Neutrophil (primary cell): ENCODE data around the gene FOXD3.

ENCODE experiments used
- H3K27ac ChIP-seq: fragments of 200-600 bp; sonication (generic); 2 replicates; pipeline ENCODE4 v1.5.1; 2016; ENCODE audit warnings: mild to moderate bottlenecking, moderate library complexity
- H3K27me3 ChIP-seq: fragments of 200-600 bp; sonication (generic); 2 replicates; pipeline ENCODE4 v1.6.0; 2016; ENCODE audit warnings: mild to moderate bottlenecking
- H3K36me3 ChIP-seq: fragments of 200-600 bp; sonication (generic); 2 replicates; pipeline ENCODE4 v1.5.1; 2017
- H3K4me1 ChIP-seq, 2 experiments: fragments of 200-600 bp in 1 of 2; sonication (generic) in 1 of 2; 1 replicate in 1 of 2; 2 replicates in 1 of 2; pipeline versions ENCODE4 v1.5.1 to v1.6.1; 2013 to 2016; ENCODE audit warnings: low read depth in 1 of 2, low read length in 1 of 2, mild to moderate bottlenecking in 1 of 2, moderate library complexity in 1 of 2; ENCODE audit not compliant: control insufficient read depth in 1 of 2, insufficient read depth in 1 of 2
- H3K4me3 ChIP-seq, 2 experiments: fragments of 200-600 bp in 1 of 2; sonication (generic) in 1 of 2; 1 replicate in 1 of 2; 2 replicates in 1 of 2; pipeline ENCODE4 v1.5.1; 2013 to 2016; ENCODE audit warnings: low read depth in 1 of 2, low read length in 1 of 2, mild to moderate bottlenecking in 1 of 2, moderate library complexity in 1 of 2
- H3K9me3 ChIP-seq: fragments of 200-600 bp; sonication (generic); 2 replicates; pipeline ENCODE4 v1.5.1; 2016
- TF ChIP-seq, protein P1 (sequence below): fragments of 200-600 bp; sonication (generic); IDR thresholded peaks from 2 replicates; pipeline ENCODE4 v1.5.1; 2016; ENCODE audit warnings: antibody characterized with exemption

FOXD3 gene

DNA sequence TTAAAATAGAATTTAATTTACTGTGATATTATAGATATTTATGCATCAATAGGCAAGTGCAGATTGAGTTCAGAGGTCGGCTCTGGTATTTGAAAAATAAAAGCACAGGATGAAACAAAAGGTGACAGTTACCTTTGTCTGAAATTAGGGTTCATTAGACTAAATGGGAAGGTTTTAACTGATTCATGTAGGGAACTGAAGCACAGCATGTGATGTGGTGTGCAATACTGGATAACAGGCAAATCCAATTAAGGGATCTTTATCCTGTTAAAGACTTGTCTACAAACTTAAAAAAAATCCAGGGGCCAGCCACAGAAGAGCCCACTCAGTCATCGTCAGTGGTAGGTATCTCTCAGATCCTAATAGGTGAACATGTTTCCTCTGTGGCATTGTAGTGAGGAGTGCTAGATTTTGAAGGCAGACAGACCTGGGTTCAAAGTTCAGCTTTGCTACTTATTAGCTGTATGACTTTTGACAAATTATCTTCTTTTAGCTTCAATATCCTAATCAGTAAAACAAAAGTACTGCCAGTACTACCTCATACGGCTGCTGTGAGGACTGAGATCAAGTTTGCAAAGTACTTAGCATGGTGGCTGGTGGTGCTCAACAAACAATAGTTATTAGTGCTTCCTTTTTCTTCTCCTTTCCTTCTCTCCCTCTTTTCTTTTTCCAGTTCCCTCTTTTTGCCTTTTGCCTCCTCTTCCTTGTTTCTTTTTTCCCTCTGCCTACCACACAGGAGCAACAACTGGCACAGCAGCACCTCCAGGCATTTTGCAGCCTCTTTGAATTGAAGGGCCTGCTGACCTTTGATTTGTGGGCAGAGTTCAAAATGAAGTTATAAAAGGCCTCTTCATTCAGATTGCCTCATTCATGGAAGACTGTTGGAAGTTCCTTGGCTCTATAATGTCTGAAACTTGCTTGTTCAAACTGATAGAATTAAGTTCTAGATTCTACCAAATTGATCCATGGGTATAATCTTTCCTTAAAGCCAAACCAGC, 44.9 kb upstream of the FOXD3 start:
- no peaks in the 10 kb centered on the region for H3K9me3 ChIP-seq
- H3K27ac ChIP-seq: no peak overlapping the region
- peaks cover 40% of the 10 kb centered on the region for H3K27me3 ChIP-seq
- H3K4me3 ChIP-seq: no peak overlapping the region
- H3K4me1 ChIP-seq: no peaks in the 10 kb centered on the region
- TF ChIP-seq, protein P1, sequence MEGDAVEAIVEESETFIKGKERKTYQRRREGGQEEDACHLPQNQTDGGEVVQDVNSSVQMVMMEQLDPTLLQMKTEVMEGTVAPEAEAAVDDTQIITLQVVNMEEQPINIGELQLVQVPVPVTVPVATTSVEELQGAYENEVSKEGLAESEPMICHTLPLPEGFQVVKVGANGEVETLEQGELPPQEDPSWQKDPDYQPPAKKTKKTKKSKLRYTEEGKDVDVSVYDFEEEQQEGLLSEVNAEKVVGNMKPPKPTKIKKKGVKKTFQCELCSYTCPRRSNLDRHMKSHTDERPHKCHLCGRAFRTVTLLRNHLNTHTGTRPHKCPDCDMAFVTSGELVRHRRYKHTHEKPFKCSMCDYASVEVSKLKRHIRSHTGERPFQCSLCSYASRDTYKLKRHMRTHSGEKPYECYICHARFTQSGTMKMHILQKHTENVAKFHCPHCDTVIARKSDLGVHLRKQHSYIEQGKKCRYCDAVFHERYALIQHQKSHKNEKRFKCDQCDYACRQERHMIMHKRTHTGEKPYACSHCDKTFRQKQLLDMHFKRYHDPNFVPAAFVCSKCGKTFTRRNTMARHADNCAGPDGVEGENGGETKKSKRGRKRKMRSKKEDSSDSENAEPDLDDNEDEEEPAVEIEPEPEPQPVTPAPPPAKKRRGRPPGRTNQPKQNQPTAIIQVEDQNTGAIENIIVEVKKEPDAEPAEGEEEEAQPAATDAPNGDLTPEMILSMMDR: no peak
- no peaks in the 10 kb centered on the region for H3K36me3 ChIP-seq

DNA sequence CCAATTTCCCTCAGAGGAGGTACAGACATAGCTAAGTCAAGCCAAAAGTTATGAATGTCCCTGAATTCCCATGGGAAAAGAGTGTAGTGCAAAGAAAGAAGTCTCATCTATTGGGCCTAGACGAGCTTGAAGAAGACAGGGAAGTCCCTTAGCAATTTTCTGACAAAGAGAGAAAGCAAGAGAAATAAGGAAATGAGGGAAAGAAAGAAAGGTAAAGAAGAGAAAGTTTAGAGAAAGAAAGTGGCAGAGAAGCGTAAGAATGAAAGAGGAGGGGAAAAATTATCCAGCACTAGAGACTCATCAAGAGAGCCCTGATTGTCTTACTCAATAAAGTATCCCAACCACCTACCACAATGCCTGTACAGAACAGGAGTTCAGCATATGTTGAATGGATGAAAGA, 40.6 kb upstream of the FOXD3 start:
- Histone ChIP-seq H3K27me3 (peaks cover under 1% of the 10 kb centered on the region), H3K4me1 (no peaks in the 10 kb centered on the region)

DNA sequence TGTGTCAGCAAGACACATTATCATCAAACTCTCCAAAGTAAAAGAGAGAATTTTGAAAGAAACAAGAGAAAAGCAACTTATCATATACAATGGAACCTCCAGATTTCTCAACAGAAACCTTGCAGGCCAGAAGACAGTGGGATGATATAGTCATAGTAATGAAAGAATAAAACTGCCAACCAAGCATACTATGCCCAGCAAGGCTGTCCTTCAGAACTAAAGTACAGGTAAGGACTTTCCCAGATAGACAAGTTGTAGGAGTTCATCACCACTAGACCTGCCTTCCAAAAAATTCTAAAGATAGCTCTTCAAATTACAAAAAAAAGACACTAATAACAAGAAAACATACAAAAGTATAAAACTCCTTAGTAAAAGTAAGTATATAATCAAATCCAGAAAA, 33.2 kb upstream of the FOXD3 start:
- H3K27me3 ChIP-seq: peaks cover 6% of the 10 kb centered on the region
- H3K4me1 ChIP-seq: no peaks in the 10 kb centered on the region
- H3K4me3 ChIP-seq: no peak overlapping the region
- TF ChIP-seq, protein P1: no peak
- H3K27ac ChIP-seq: no peak overlapping the region
- H3K9me3 ChIP-seq: no peaks in the 10 kb centered on the region
- no peaks in the 10 kb centered on the region for H3K36me3 ChIP-seq

More for the DNA sequence above, 40.6 kb upstream of the FOXD3 start:
- TF ChIP-seq, protein P1: no peak
- Histone ChIP-seq H3K4me3 (no peak overlapping the region), H3K36me3 (no peaks in the 10 kb centered on the region), H3K9me3 (no peaks in the 10 kb centered on the region), H3K27ac (no peak overlapping the region)

DNA sequence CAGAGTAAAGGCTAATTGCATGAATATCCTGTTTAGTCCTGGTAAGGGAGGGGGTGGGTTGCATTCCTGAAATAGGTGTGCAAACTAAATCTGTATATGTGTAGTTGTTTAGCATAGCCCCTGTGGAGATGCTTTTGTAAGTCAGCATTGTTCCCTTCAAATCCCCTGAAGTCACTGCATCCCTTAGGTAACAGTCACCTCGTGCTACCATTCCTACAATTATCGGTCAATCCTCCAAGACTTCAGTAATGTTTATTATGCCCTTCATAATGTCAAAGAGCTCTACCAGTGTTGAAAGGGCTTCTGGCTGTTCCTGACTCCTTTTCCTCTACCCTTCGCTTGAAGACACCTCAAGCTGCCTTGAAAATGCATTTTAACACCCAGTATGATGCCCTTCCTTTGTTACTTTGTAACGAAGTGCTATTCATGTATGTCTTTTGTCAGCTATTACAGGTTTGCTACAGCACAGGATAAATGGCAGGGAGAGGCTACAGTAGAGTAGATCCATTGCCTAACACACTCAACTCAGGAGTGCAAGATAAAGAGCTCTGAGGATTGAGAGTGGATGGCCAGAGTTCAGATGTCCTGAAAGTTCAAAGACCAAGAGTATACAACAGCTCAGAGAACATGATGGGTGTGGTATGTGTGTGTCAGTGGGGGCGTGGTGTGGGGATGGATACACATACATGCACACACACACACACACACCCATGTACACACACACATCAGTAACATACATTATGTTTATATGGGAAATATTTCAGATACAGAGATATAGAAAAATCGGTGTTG, 27.4 kb upstream of the FOXD3 start:
- TF ChIP-seq, protein P1: no peak
- H3K9me3 ChIP-seq: no peaks in the 10 kb centered on the region
- H3K36me3 ChIP-seq: no peaks in the 10 kb centered on the region
- H3K4me1 ChIP-seq: no peaks in the 10 kb centered on the region
- H3K27me3 ChIP-seq: peaks cover 44% of the 10 kb centered on the region
- no peak overlapping the region for H3K27ac ChIP-seq
- H3K4me3 ChIP-seq: no peak overlapping the region

DNA sequence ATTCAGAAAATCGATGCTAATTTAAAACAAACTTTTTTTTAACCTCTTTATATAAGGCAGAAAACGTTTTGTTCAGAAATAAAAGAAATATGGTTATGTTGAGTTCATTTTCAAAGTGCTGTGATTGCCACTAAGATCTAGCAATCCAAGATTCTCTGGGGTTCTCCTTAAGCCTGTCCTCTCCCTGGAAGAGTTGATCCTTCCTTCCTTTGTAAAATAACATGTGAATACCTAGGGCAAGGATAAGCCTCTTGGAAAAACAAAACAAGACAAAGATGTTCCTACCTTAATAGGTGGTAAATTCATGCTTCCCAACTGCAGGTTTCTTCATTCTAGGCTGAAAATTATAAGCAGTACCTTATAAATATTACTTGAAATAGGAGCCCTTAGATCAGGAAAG, 18.0 kb upstream of the FOXD3 start:
- no peak overlapping the region for H3K4me3 ChIP-seq
- TF ChIP-seq, protein P1: no peak
- H3K27me3 ChIP-seq: peaks cover 67% of the 10 kb centered on the region
- no peaks in the 10 kb centered on the region for H3K4me1 ChIP-seq
- no peaks in the 10 kb centered on the region for H3K36me3 ChIP-seq
- H3K27ac ChIP-seq: no peak overlapping the region
- H3K9me3 ChIP-seq: no peaks in the 10 kb centered on the region
